T-cell (primary cell): ENCODE measurements around the gene PHRF1. TPM values are rescaled to one million over a fixed set of nuclear protein-coding genes. Genes with fewer than 3 reads are reported as not detected.

Source experiments
- ATAC-seq, 4 experiments: fragments of 200-7000 bp in 3 of 4; fragments of 150-1000 bp in 1 of 4; cut with Tn5 transposase; replicated peaks in 1 of 4; 1 replicate in 3 of 4; 2 replicates in 1 of 4; pipeline ENCODE4 v1.10.0; 2021; ENCODE audit warnings: moderate library complexity in 3 of 4, mild to moderate bottlenecking in 2 of 4, moderate number of reproducible peaks in 1 of 4
- CTCF ChIA-PET, 2 donors: fragments of 300-600 bp; sonication (Branson Sonifier 250); formaldehyde crosslinking; loops; one replicate each; lab custom pipeline; 2022; ENCODE audit warnings: antibody characterized with exemption in 2 of 2; lab: Charles Lee
- POLR2A ChIA-PET, 2 donors: fragments of 300-600 bp; sonication (Branson Sonifier 250); formaldehyde crosslinking; loops; one replicate each; lab custom pipeline; 2022; ENCODE audit warnings: antibody characterized with exemption in 2 of 2; lab: Charles Lee
- DNase-seq, 35 experiments: peaks; one replicate each; pipeline versions ENCODE4 v3.0.0 to v3.0.0-alpha.2; 2013 to 2023
- H3K27ac ChIP-seq: one replicate; pipeline ENCODE4 v1.5.1; 2013; ENCODE audit warnings: low read length
- H3K27me3 ChIP-seq, 2 experiments: replicated peaks in 1 of 2; 1 replicate in 1 of 2; 2 replicates in 1 of 2; pipeline versions ENCODE4 v1.6.1 to v1.7.0; 2013; ENCODE audit warnings: low read length in 1 of 2, mixed read lengths in 1 of 2; ENCODE audit not compliant: control insufficient read depth in 2 of 2, insufficient read depth in 2 of 2; ENCODE audit errors: extremely low read depth in 1 of 2
- H3K36me3 ChIP-seq, 2 donors: 1 replicate in 1 of 2; 2 replicates in 1 of 2; pipeline versions ENCODE4 v1.6.1 to v1.7.0; 2013; ENCODE audit warnings: low read length in 1 of 2; ENCODE audit not compliant: control insufficient read depth in 2 of 2, insufficient read depth in 1 of 2; ENCODE audit errors: extremely low read depth in 1 of 2
- H3K4me1 ChIP-seq, 2 experiments: 1 replicate in 1 of 2; 2 replicates in 1 of 2; pipeline versions ENCODE4 v1.6.1 to v1.7.0; 2013; ENCODE audit warnings: low read length in 2 of 2, mixed read lengths in 1 of 2; ENCODE audit not compliant: insufficient read depth in 2 of 2, control insufficient read depth in 1 of 2; ENCODE audit errors: extremely low read depth in 1 of 2
- H3K4me3 ChIP-seq, 2 donors: 1 replicate in 1 of 2; 2 replicates in 1 of 2; pipeline versions ENCODE4 v1.5.1 to v1.7.0; 2013; ENCODE audit warnings: mild to moderate bottlenecking in 2 of 2, low read length in 1 of 2, moderate library complexity in 1 of 2; ENCODE audit not compliant: control insufficient read depth in 1 of 2; ENCODE audit errors: extremely low read depth in 1 of 2
- H3K9me3 ChIP-seq: 2 replicates; pipeline ENCODE4 v1.7.0; 2013
- H3K27ac Mint-ChIP-seq, 2 donors: one replicate each; pipeline ENCODE4 v1.8.0; 2020 to 2021; ENCODE audit warnings: mild to moderate bottlenecking in 2 of 2, mixed read lengths in 2 of 2
- H3K27me3 Mint-ChIP-seq, 2 donors: one replicate each; pipeline ENCODE4 v1.8.0; 2021 to 2022; ENCODE audit warnings: mixed read lengths in 2 of 2
- H3K36me3 Mint-ChIP-seq: one replicate; pipeline ENCODE4 v1.8.0; 2021; ENCODE audit warnings: mixed read lengths
- H3K4me1 Mint-ChIP-seq, 3 donors: one replicate each; pipeline ENCODE4 v1.8.0; 2020 to 2022; ENCODE audit warnings: mixed read lengths in 3 of 3, mild to moderate bottlenecking in 1 of 3
- H3K4me3 Mint-ChIP-seq, 3 donors: one replicate each; pipeline ENCODE4 v1.8.0; 2020 to 2022; ENCODE audit warnings: mild to moderate bottlenecking in 3 of 3, mixed read lengths in 3 of 3, moderate library complexity in 3 of 3
- H3K9me3 Mint-ChIP-seq, 3 donors: one replicate each; pipeline ENCODE4 v1.8.0; 2020 to 2022; ENCODE audit warnings: mixed read lengths in 3 of 3
- WGBS: methylation state at CpG from one replicate; pipeline ENCODE4 v1.1.5; 2013; ENCODE audit warnings: missing lambda C conversion rate; ENCODE audit not compliant: insufficient coverage; 5-methylcytosine and 5-hydroxymethylcytosine counted together
- total RNA-seq, 35 experiments: library from RNA in 6 of 35; stranded (reverse) in 6 of 35; fragments of 120-200 nt in 1 of 35; gene quantifications; one replicate each; pipeline versions ENCODE4 v1.2.1 to v1.2.4 and lab custom pipeline; 2013 to 2026

PHRF1 gene
- total RNA-seq, 5 donors from 2014 or later (not counting 1 experiment from before 2014, with no cell fraction given): 40.2 to 69.4 (median 66.3) TPM

GRCh38 chr11:538431-539051, 37.7 kb upstream of the PHRF1 start:
- POLR2A ChIA-PET: no interaction called here
- Histone ChIP-seq H3K9me3 (no peaks in the 10 kb centered on the region), H3K27ac (no peak overlapping the region), H3K4me3 (no peak overlapping the region), H3K4me1 (peaks cover 11 to 41% of the 10 kb centered on the region in 2 experiments), H3K27me3 (no peaks in the 10 kb centered on the region), H3K36me3 (peaks cover 4% of the 10 kb centered on the region in 2 donors)
- CTCF ChIA-PET: no interaction called here
- ATAC-seq (no peak), DNase-seq (peak in 1 of 35 experiments; percentile 4)
- no peaks in the 10 kb centered on the region for H3K27me3 Mint-ChIP-seq
- 95% methylated on average over 16 of the region's 20 CpGs for WGBS
- no peak overlapping the region for H3K4me3 Mint-ChIP-seq
- peaks cover 5 to 27% (median 23%) of the 10 kb centered on the region in 3 donors for H3K4me1 Mint-ChIP-seq
- H3K36me3 Mint-ChIP-seq: no peaks in the 10 kb centered on the region
- H3K9me3 Mint-ChIP-seq: no peaks in the 10 kb centered on the region
- peak overlapping the region; percentile 55 to 78 for H3K27ac Mint-ChIP-seq

GRCh38 chr11:539971-540481, 36.2 kb upstream of the PHRF1 start:
- no peaks in the 10 kb centered on the region for H3K9me3 Mint-ChIP-seq
- H3K36me3 Mint-ChIP-seq: no peaks in the 10 kb centered on the region
- peaks cover 11 to 28% of the 10 kb centered on the region in 2 experiments for H3K4me1 ChIP-seq
- H3K4me1 Mint-ChIP-seq: peaks cover 5 to 23% (median 20%) of the 10 kb centered on the region in 3 donors
- H3K36me3 ChIP-seq: peaks cover 0 to 4% of the 10 kb centered on the region in 2 donors
- no peaks in the 10 kb centered on the region for H3K9me3 ChIP-seq
- no peak overlapping the region for H3K27ac Mint-ChIP-seq
- DNase-seq (peak in 1 of 35 experiments; percentile 7), ATAC-seq (no peak)
- WGBS: 86% methylated on average over 8 of the region's 8 CpGs
- CTCF ChIA-PET: no interaction called here
- H3K27me3 ChIP-seq: peaks cover 0 to 3% of the 10 kb centered on the region in 2 experiments
- H3K27ac ChIP-seq: no peak overlapping the region
- no peak overlapping the region for H3K4me3 Mint-ChIP-seq
- no peaks in the 10 kb centered on the region for H3K27me3 Mint-ChIP-seq
- H3K4me3 ChIP-seq: no peak overlapping the region
- POLR2A ChIA-PET: no interaction called here

GRCh38 chr11:540583-541432, 35.5 kb upstream of the PHRF1 start:
- DNase-seq (peak in 1 of 35 experiments; percentile 1), ATAC-seq (no peak)
- Histone ChIP-seq H3K36me3 (peaks cover 0 to 4% of the 10 kb centered on the region in 2 donors), H3K27me3 (peaks cover 0 to 3% of the 10 kb centered on the region in 2 experiments), H3K27ac (no peak overlapping the region), H3K9me3 (no peaks in the 10 kb centered on the region), H3K4me3 (no peak overlapping the region), H3K4me1 (peaks cover 11 to 28% of the 10 kb centered on the region in 2 experiments)
- Mint-ChIP-seq H3K36me3 (no peaks in the 10 kb centered on the region), H3K4me3 (no peak overlapping the region), H3K9me3 (no peaks in the 10 kb centered on the region), H3K4me1 (peaks cover 5 to 23% (median 20%) of the 10 kb centered on the region in 3 donors), H3K27me3 (no peaks in the 10 kb centered on the region), H3K27ac (no peak overlapping the region)
- ChIA-PET CTCF (no interaction called here), POLR2A (no interaction called here)
- WGBS: 96% methylated on average over 16 of the region's 23 CpGs

GRCh38 chr11:541433-541885, 34.8 kb upstream of the PHRF1 start:
- Mint-ChIP-seq H3K27ac (no peak overlapping the region), H3K4me1 (peaks cover under 1 to 18% (median 16%) of the 10 kb centered on the region in 3 donors), H3K27me3 (no peaks in the 10 kb centered on the region), H3K4me3 (no peak overlapping the region), H3K9me3 (no peaks in the 10 kb centered on the region), H3K36me3 (no peaks in the 10 kb centered on the region)
- H3K4me3 ChIP-seq: no peak overlapping the region
- H3K4me1 ChIP-seq: peaks cover 7 to 23% of the 10 kb centered on the region in 2 experiments
- DNase-seq: no peak
- CTCF ChIA-PET: no interaction called here
- H3K9me3 ChIP-seq: no peaks in the 10 kb centered on the region
- H3K27ac ChIP-seq: no peak overlapping the region
- H3K27me3 ChIP-seq: peaks cover 0 to 3% of the 10 kb centered on the region in 2 experiments
- POLR2A ChIA-PET: no interaction called here
- ATAC-seq: no peak
- 84% methylated on average over 16 of the region's 20 CpGs for WGBS
- peaks cover 0 to 4% of the 10 kb centered on the region in 2 donors for H3K36me3 ChIP-seq

- H3K36me3 Mint-ChIP-seq: no peaks in the 10 kb centered on the region
- Histone ChIP-seq H3K9me3 (no peaks in the 10 kb centered on the region), H3K27me3 (peaks cover 0 to 5% of the 10 kb centered on the region in 2 experiments), H3K27ac (no peak overlapping the region), H3K36me3 (no peaks in the 10 kb centered on the region), H3K4me1 (no peaks in the 10 kb centered on the region), H3K4me3 (no peak overlapping the region)
- H3K4me3 Mint-ChIP-seq: no peak overlapping the region
- no peak overlapping the region for H3K27ac Mint-ChIP-seq
- no peak for ATAC-seq
- no peaks in the 10 kb centered on the region for H3K9me3 Mint-ChIP-seq
- DNase-seq: no peak
- H3K4me1 Mint-ChIP-seq: no peaks in the 10 kb centered on the region
- H3K27me3 Mint-ChIP-seq: no peaks in the 10 kb centered on the region
- 56% methylated on average over 4 of the region's 5 CpGs for WGBS
- ChIA-PET POLR2A (no interaction called here), CTCF (no interaction called here)
Measured at GRCh38 chr11:544817-545166, 31.5 kb upstream of the PHRF1 start.

- H3K4me3 Mint-ChIP-seq: no peak overlapping the region
- Histone ChIP-seq H3K27ac (no peak overlapping the region), H3K36me3 (no peaks in the 10 kb centered on the region), H3K9me3 (no peaks in the 10 kb centered on the region), H3K4me3 (no peak overlapping the region), H3K4me1 (no peaks in the 10 kb centered on the region), H3K27me3 (peaks cover 0 to 5% of the 10 kb centered on the region in 2 experiments)
- no peaks in the 10 kb centered on the region for H3K27me3 Mint-ChIP-seq
- WGBS: 90% methylated on average over 10 of the region's 11 CpGs
- CTCF ChIA-PET: no interaction called here
- H3K36me3 Mint-ChIP-seq: no peaks in the 10 kb centered on the region
- no peak overlapping the region for H3K27ac Mint-ChIP-seq
- H3K4me1 Mint-ChIP-seq: no peaks in the 10 kb centered on the region
- DNase-seq: no peak
- H3K9me3 Mint-ChIP-seq: no peaks in the 10 kb centered on the region
- POLR2A ChIA-PET: no interaction called here
- ATAC-seq: no peak
Measured at GRCh38 chr11:545171-545570, 31.1 kb upstream of the PHRF1 start.
